Stimulated activated CD8-positive, alpha-beta memory T cell treated with anti-CD3 and anti-CD28 coated beads, Interleukin-7, amount 100 ng/mL, for 1 hour (primary cell): ENCODE results near the gene COMT.

Experiments
- DNase-seq, 2 donors: peaks; one replicate each; pipeline ENCODE4 v3.0.0-alpha.2; 2020; ENCODE audit warnings: low read depth in 2 of 2

The COMT gene

GRCh38 chr22:19982991-19983578 lies 41.5 kb downstream of the COMT start:
- DNase-seq = no peak

- DNase-seq = no peak
Measured at GRCh38 chr22:19983741-19984140, 42.2 kb downstream of the COMT start.

GRCh38 chr22:19984201-19984753 lies 42.7 kb downstream of the COMT start:
- no peak for DNase-seq

- no peak for DNase-seq
Measured at GRCh38 chr22:19984851-19985811, 43.6 kb downstream of the COMT start.

GRCh38 chr22:19986011-19986409 lies 44.4 kb downstream of the COMT start:
- DNase-seq = no peak

- peak; percentile 27 to 35 for DNase-seq
Measured at GRCh38 chr22:19986410-19987341, 45.1 kb downstream of the COMT start.

- DNase-seq = no peak
Measured at GRCh38 chr22:19987394-19988306, 46.1 kb downstream of the COMT start.

GRCh38 chr22:19988331-19988808 lies 46.8 kb downstream of the COMT start:
- no peak for DNase-seq

- no peak for DNase-seq
Measured at GRCh38 chr22:19988965-19989724, 47.6 kb downstream of the COMT start.

GRCh38 chr22:19989725-19990067 lies 48.1 kb downstream of the COMT start:
- DNase-seq = no peak

- DNase-seq = no peak
Measured at GRCh38 chr22:19990188-19990587, 48.6 kb downstream of the COMT start.

GRCh38 chr22:19990609-19991394 lies 49.2 kb downstream of the COMT start:
- DNase-seq = no peak

GRCh38 chr22:19991395-19991644 lies 49.7 kb downstream of the COMT start:
- DNase-seq = no peak

- no peak for DNase-seq
Measured at GRCh38 chr22:19991645-19992451, 50.3 kb downstream of the COMT start.

- no peak for DNase-seq
Measured at GRCh38 chr22:19992481-19992911, 50.9 kb downstream of the COMT start.

- no peak for DNase-seq
Measured at GRCh38 chr22:19992921-19993355, 51.4 kb downstream of the COMT start.

- DNase-seq = no peak
Measured at GRCh38 chr22:19993926-19994325, 52.4 kb downstream of the COMT start.

- no peak for DNase-seq
Measured at GRCh38 chr22:19994851-19995610, 53.5 kb downstream of the COMT start.
